Fibroblast of lung (primary cell): ENCODE measurements around the gene ADCY9.

Source experiments
- EZH2 ChIP-seq: IDR thresholded peaks from 2 replicates; pipeline ENCODE4 v1.5.1; 2012; ENCODE audit warnings: low read length, control low read depth, mild to moderate bottlenecking; ENCODE audit errors: missing control alignments
- TF ChIP-seq, protein P1 (sequence below), 2 donors: IDR thresholded peaks in 1 of 2; conservative IDR thresholded peaks in 1 of 2; 1 replicate in 1 of 2; 2 replicates in 1 of 2; pipeline ENCODE4 v1.5.1; 2011 to 2012; ENCODE audit warnings: low read length in 2 of 2, control low read depth in 1 of 2, inconsistent platforms in 1 of 2, low read depth in 1 of 2, mild to moderate bottlenecking in 1 of 2

DNA sequence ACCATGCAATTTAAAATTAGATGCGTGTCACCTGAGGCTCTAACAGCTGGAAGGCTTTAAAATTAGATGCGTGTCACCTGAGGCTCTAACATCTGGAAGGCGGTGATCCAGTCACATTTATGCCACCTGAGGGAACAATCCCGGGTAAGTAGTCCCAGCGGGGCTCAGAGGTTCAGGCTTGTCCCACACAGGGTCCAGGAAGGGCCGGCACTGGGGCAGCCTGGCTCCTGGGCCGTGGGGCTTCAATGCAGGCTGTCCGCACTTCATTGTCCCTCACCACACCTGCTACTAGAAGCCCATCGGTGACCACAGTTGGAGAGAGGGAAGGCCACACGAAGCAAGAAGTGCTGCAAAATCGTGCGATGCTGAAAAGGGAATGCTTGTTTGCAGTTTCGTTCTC is 15.4 kb upstream of the ADCY9 start:
- TF ChIP-seq, protein P1, sequence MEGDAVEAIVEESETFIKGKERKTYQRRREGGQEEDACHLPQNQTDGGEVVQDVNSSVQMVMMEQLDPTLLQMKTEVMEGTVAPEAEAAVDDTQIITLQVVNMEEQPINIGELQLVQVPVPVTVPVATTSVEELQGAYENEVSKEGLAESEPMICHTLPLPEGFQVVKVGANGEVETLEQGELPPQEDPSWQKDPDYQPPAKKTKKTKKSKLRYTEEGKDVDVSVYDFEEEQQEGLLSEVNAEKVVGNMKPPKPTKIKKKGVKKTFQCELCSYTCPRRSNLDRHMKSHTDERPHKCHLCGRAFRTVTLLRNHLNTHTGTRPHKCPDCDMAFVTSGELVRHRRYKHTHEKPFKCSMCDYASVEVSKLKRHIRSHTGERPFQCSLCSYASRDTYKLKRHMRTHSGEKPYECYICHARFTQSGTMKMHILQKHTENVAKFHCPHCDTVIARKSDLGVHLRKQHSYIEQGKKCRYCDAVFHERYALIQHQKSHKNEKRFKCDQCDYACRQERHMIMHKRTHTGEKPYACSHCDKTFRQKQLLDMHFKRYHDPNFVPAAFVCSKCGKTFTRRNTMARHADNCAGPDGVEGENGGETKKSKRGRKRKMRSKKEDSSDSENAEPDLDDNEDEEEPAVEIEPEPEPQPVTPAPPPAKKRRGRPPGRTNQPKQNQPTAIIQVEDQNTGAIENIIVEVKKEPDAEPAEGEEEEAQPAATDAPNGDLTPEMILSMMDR (conservative IDR thresholded peaks at IDR 0.05 in 1 of 2, IDR thresholded peaks at IDR 0.05 in 1 of 2; ENCODE audit: low read depth in 1 of 2, low read length in 2 of 2), result no peak
- TF ChIP-seq EZH2, result no peak
